ENCODE measurements around the gene SUPT20HL1. TPM values are rescaled to one million over a fixed set of nuclear protein-coding genes. Genes with fewer than 3 reads are reported as not detected.
"Not testable (repeated sequence)": the region's sequence is repeated elsewhere in the genome, so short reads cannot be mapped to it uniquely, and the experiment has no call there.

Gene SUPT20HL1
- total RNA-seq = not detected
- not detected for polyA plus RNA-seq
- long read RNA-seq, donor 1 = 0 reads
- long read RNA-seq, donor 2 = 0 reads
- long read RNA-seq, donor 3 = 0 reads
- long read RNA-seq, donor 4 = 0 reads
- long read RNA-seq, donor 5 = 0 reads

DNA sequence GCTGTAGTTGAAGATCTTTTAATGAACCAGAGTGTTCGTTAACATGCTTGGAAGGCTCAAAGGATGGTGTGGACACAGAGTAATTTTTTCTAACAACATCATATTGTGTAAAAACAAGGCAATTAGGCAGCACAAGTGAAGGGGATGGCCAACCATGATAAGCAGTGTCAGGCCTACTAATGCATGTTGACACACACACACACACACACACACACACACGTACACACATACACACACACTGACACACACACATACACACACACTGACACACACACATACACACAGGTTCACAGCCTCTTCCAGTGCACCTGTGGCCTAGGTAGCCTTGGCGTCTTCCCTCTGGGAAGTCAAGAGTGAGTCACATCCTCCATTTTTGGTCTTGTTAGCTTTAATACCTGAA, at the start of gene SUPT20HL1:
SUPT20HL1 (plus strand) TSS at position 368 of the 400 bp plus-strand sequence. CDS start 2,122 bp downstream, outside the sequence.
- Histone ChIP-seq H3K9ac (ENCODE audit: insufficient read depth in 1 of 2, low read length in 2 of 2) (no peak within 1 kb of the TSS), H3K27ac (ENCODE audit: low read depth in 1 of 2, low read length in 1 of 2) (no peak within 1 kb of the TSS), H3K4me3 (no peak within 1 kb of the TSS), H3K27me3 (ENCODE audit: control insufficient read depth in 3 of 3, insufficient read depth in 3 of 3, low read length in 2 of 3) (peaks cover 4 to 15% (median 15%) of the 10 kb centered on the region in 3 donors), H3K36me3 (ENCODE audit: control insufficient read depth in 4 of 4, insufficient read depth in 4 of 4, low read length in 4 of 4) (no peaks in the 10 kb centered on the region), H3K9me3 (ENCODE audit: control insufficient read depth in 4 of 4, insufficient read depth in 3 of 4, low read length in 3 of 4) (peaks cover 0 to 5% (median 0%) of the 10 kb centered on the region in 4 donors), H3K4me1 (ENCODE audit: control insufficient read depth in 5 of 5, insufficient read depth in 5 of 5, low read length in 5 of 5) (no peaks in the 10 kb centered on the region)
- TF ChIP-seq, protein P1, sequence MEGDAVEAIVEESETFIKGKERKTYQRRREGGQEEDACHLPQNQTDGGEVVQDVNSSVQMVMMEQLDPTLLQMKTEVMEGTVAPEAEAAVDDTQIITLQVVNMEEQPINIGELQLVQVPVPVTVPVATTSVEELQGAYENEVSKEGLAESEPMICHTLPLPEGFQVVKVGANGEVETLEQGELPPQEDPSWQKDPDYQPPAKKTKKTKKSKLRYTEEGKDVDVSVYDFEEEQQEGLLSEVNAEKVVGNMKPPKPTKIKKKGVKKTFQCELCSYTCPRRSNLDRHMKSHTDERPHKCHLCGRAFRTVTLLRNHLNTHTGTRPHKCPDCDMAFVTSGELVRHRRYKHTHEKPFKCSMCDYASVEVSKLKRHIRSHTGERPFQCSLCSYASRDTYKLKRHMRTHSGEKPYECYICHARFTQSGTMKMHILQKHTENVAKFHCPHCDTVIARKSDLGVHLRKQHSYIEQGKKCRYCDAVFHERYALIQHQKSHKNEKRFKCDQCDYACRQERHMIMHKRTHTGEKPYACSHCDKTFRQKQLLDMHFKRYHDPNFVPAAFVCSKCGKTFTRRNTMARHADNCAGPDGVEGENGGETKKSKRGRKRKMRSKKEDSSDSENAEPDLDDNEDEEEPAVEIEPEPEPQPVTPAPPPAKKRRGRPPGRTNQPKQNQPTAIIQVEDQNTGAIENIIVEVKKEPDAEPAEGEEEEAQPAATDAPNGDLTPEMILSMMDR (IDR thresholded peaks at IDR 0.05; ENCODE audit: control extremely low read depth, extremely low read depth) = no peak
- ATAC-seq (ENCODE audit: insufficient read depth, low FRiP score) (no peak), DNase-seq (no peak)
- 84 to 86% methylated on average over 3 of the region's 3 CpGs for WGBS, 2 donors

DNA sequence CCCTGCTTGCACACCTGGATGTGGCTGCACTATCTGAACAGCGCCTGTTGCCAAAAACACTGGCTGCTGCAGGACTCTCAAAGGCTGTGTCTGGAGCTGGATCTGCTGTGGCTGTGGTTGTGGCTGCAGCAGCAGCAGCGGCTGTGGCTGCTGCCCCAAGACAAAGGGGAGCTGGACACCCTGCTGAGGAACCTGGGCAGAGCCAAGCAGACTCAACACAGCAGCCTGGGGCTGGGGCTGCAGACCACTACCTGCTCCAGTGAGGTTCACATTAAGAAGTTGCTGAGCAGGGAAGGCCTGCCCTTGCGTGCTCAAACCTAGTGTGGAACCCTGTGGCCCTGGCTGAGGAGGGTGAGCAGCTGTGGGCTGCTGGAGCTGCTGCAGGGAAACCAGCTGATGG, 49.5 kb upstream of the SUPT20HL1 start:
- 64 to 96% methylated on average over 3 of the region's 3 CpGs for WGBS, 2 donors
- H3K9me3 ChIP-seq (ENCODE audit: control insufficient read depth in 4 of 4, insufficient read depth in 3 of 4, low read length in 3 of 4); H3K4me1 ChIP-seq (ENCODE audit: control insufficient read depth in 5 of 5, insufficient read depth in 5 of 5, low read length in 5 of 5); H3K4me3 ChIP-seq; H3K27ac ChIP-seq (ENCODE audit: low read depth in 1 of 2, low read length in 1 of 2); DNase-seq; H3K9ac ChIP-seq (ENCODE audit: insufficient read depth in 1 of 2, low read length in 2 of 2); ATAC-seq (ENCODE audit: insufficient read depth, low FRiP score); H3K36me3 ChIP-seq (ENCODE audit: control insufficient read depth in 4 of 4, insufficient read depth in 4 of 4, low read length in 4 of 4): not testable (repeated sequence)
- H3K27me3 ChIP-seq (ENCODE audit: control insufficient read depth in 3 of 3, insufficient read depth in 3 of 3, low read length in 2 of 3) = peaks cover 0 to 27% (median 22%) of the 10 kb centered on the region in 3 donors

- H3K9ac ChIP-seq (ENCODE audit: insufficient read depth in 1 of 2, low read length in 2 of 2); H3K36me3 ChIP-seq (ENCODE audit: control insufficient read depth in 4 of 4, insufficient read depth in 4 of 4, low read length in 4 of 4); ATAC-seq (ENCODE audit: insufficient read depth, low FRiP score); H3K27ac ChIP-seq (ENCODE audit: low read depth in 1 of 2, low read length in 1 of 2); H3K9me3 ChIP-seq (ENCODE audit: control insufficient read depth in 4 of 4, insufficient read depth in 3 of 4, low read length in 3 of 4); H3K4me3 ChIP-seq; DNase-seq; H3K4me1 ChIP-seq (ENCODE audit: control insufficient read depth in 5 of 5, insufficient read depth in 5 of 5, low read length in 5 of 5): not testable (repeated sequence)
- WGBS, 2 donors = 69 to 84% methylated on average over 10 to 21 of the region's 22 CpGs
- H3K27me3 ChIP-seq (ENCODE audit: control insufficient read depth in 3 of 3, insufficient read depth in 3 of 3, low read length in 2 of 3) = peaks cover 0 to 28% (median 23%) of the 10 kb centered on the region in 3 donors
These were observed 48.8 kb upstream of the SUPT20HL1 start for GRCh38 chrX:24311507-24312248.

GRCh38 chrX:24312249-24312607, 48.2 kb upstream of the SUPT20HL1 start:
- not testable (repeated sequence) for H3K9ac ChIP-seq (ENCODE audit: insufficient read depth in 1 of 2, low read length in 2 of 2); H3K27ac ChIP-seq (ENCODE audit: low read depth in 1 of 2, low read length in 1 of 2); H3K4me1 ChIP-seq (ENCODE audit: control insufficient read depth in 5 of 5, insufficient read depth in 5 of 5, low read length in 5 of 5); DNase-seq; H3K9me3 ChIP-seq (ENCODE audit: control insufficient read depth in 4 of 4, insufficient read depth in 3 of 4, low read length in 3 of 4); H3K4me3 ChIP-seq; H3K36me3 ChIP-seq (ENCODE audit: control insufficient read depth in 4 of 4, insufficient read depth in 4 of 4, low read length in 4 of 4); ATAC-seq (ENCODE audit: insufficient read depth, low FRiP score)
- WGBS, 2 donors = 73 to 80% methylated on average over 4 to 6 of the region's 6 CpGs
- H3K27me3 ChIP-seq (ENCODE audit: control insufficient read depth in 3 of 3, insufficient read depth in 3 of 3, low read length in 2 of 3) = peaks cover 0 to 33% (median 22%) of the 10 kb centered on the region in 3 donors

DNA sequence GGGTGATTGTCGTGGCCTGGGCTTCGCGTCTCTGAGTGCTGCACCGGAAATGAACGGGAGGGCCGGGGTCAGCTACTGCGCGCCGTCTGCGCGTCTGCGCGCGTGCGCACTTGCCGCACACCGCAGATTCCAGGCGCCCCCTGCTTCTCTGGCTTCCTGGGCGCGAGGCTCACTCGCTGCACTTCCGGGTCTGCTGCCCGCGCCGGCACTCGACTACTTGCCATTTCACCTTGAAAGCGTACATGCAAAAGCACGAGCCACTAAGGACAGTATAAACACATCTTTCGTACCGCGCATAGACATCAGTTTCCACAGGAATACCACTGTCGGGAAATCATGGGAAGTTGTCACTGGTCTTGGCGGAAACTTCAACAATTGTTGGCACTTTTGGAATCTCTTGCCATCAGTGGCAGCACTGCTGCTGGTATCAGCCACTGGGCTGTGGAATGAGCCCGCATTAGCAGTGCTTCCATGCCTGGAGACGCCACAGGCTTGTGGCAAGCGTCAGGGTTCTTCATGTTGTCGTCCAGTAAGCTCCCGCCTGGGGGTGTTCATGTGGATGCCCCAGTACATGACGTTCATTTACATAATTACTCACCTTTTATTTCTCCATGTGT, 46.3 kb upstream of the SUPT20HL1 start, which contains the start of gene SUPT20HL2:
SUPT20HL2 (minus strand) TSS at position 51 of the 617 bp plus-strand sequence. CDS start 754 bp downstream, outside the sequence.
- DNase-seq (no peak), ATAC-seq (ENCODE audit: insufficient read depth, low FRiP score) (no peak)
- TF ChIP-seq, protein P1 (IDR thresholded peaks at IDR 0.05; ENCODE audit: control extremely low read depth, extremely low read depth) = no peak
- no peaks in the 10 kb centered on the region for H3K9me3 ChIP-seq (ENCODE audit: control insufficient read depth in 4 of 4, insufficient read depth in 3 of 4, low read length in 3 of 4)
- peaks cover 0 to 38% (median 24%) of the 10 kb centered on the region in 3 donors for H3K27me3 ChIP-seq (ENCODE audit: control insufficient read depth in 3 of 3, insufficient read depth in 3 of 3, low read length in 2 of 3)
- H3K4me1 ChIP-seq (ENCODE audit: control insufficient read depth in 5 of 5, insufficient read depth in 5 of 5, low read length in 5 of 5) = no peaks in the 10 kb centered on the region
- no peak within 1 kb of the TSS for H3K4me3 ChIP-seq
- no peak within 1 kb of the TSS for H3K27ac ChIP-seq (ENCODE audit: low read depth in 1 of 2, low read length in 1 of 2)
- H3K9ac ChIP-seq (ENCODE audit: insufficient read depth in 1 of 2, low read length in 2 of 2) = no peak within 1 kb of the TSS
- WGBS, 2 donors = 87 to 96% methylated on average over 28 to 39 of the region's 39 CpGs
- H3K36me3 ChIP-seq (ENCODE audit: control insufficient read depth in 4 of 4, insufficient read depth in 4 of 4, low read length in 4 of 4) = no peaks in the 10 kb centered on the region
